Measurements from ENCODE around the gene ATXN7L1.

Gene ATXN7L1

DNA sequence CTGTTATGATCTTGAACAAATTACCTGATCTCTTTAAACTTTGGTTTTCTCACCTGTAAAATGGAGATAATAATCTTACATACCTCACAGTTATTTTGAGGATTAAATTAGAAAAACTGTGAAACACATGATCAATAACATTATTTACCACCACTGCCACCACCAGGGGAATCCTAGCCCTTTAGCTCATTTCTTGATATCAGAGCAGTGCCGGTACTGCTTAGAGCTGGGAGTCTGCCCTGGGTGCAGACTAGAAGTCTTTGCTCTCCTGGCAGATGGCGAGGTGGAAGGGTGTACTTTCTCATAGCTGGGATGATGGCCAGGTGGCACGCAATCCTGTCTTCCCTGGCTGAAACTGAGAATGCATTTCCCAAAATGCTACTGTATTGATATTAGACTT is 282.4 kb downstream of the ATXN7L1 start:
- DNase-seq = no peak
- WGBS (ENCODE audit: extremely low coverage, insufficient coverage, insufficient read length) = no CpG with 5 or more reads among the region's 3 CpGs

DNA sequence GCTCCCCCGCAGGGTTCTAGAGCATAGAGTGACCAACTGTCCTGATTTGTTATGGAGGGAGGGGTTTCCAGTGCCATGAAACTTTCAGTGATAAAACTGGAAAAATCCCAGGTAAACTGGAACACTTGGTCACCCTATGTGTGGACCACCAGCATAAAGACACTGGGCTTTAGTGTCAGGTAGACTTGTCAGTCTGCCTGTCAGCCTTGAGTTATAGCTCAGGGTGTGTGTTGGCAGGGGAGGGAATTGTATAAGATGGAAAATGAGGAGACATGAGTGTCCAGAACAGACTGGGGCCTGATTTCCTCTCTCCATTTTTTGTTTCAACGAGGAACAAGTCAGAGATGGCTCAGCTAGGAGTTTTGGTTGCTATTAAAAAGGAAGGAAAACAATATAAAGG is 284.9 kb downstream of the ATXN7L1 start:
- Histone ChIP-seq H3K4ac (ENCODE audit: low read depth, low read length) (no peak overlapping the region), H3K9me3 (ENCODE audit: insufficient read depth, low read depth, low read length) (no peaks in the 10 kb centered on the region), H3K4me3 (ENCODE audit: low read depth, low read length) (no peak overlapping the region), H2BK12ac (ENCODE audit: low read length) (no peak overlapping the region), H4K8ac (ENCODE audit: low read depth, low read length) (no peak overlapping the region), H3K18ac (ENCODE audit: low read length) (no peak overlapping the region), H3K79me1 (ENCODE audit: low read length) (no peaks in the 10 kb centered on the region), H3K27me3 (ENCODE audit: insufficient read depth, low read length) (no peaks in the 10 kb centered on the region), H3K4me2 (ENCODE audit: low read length) (no peak overlapping the region), H3K23ac (ENCODE audit: low read length) (no peak overlapping the region), H2BK120ac (ENCODE audit: insufficient read depth, low read length, poor library complexity) (no peak overlapping the region), H4K12ac (ENCODE audit: low read depth, low read length) (no peak overlapping the region), H3K4me1 (ENCODE audit: control insufficient read depth in 1 of 2, insufficient read depth in 2 of 2, low read length in 2 of 2) (peaks cover 0 to 4% of the 10 kb centered on the region in 2 experiments), H2AFZ (ENCODE audit: insufficient read depth, low read length, poor library complexity) (no peak overlapping the region), H3K27ac (ENCODE audit: low read depth, low read length) (no peak overlapping the region), H3K14ac (ENCODE audit: low read length) (no peak overlapping the region), H2AK5ac (ENCODE audit: low read length) (no peak overlapping the region), H2BK5ac (ENCODE audit: low read depth, low read length, poor library complexity) (no peak overlapping the region), H3K9ac (ENCODE audit: low read length) (no peak overlapping the region), H3K36me3 (ENCODE audit: control insufficient read depth in 1 of 2, insufficient read depth in 2 of 2, low read length in 2 of 2) (no peaks in the 10 kb centered on the region), H4K91ac (ENCODE audit: low read depth, low read length) (no peak overlapping the region), H3K79me2 (ENCODE audit: control insufficient read depth, insufficient read depth, low read length, poor library complexity) (no peaks in the 10 kb centered on the region)
- no CpG with 5 or more reads among the region's 2 CpGs for WGBS (ENCODE audit: extremely low coverage, insufficient coverage, insufficient read length)
- DNase-seq = no peak

More for the DNA sequence above, 282.4 kb downstream of the ATXN7L1 start:
- H3K23ac ChIP-seq (ENCODE audit: low read length) = no peak overlapping the region
- H3K4me2 ChIP-seq (ENCODE audit: low read length) = no peak overlapping the region
- H3K9ac ChIP-seq (ENCODE audit: low read length) = no peak overlapping the region
- H3K18ac ChIP-seq (ENCODE audit: low read length) = no peak overlapping the region
- H3K4me1 ChIP-seq (ENCODE audit: control insufficient read depth in 1 of 2, insufficient read depth in 2 of 2, low read length in 2 of 2) = no peaks in the 10 kb centered on the region
- H2AK5ac ChIP-seq (ENCODE audit: low read length) = no peak overlapping the region
- no peak overlapping the region for H4K91ac ChIP-seq (ENCODE audit: low read depth, low read length)
- no peaks in the 10 kb centered on the region for H3K79me2 ChIP-seq (ENCODE audit: control insufficient read depth, insufficient read depth, low read length, poor library complexity)
- no peak overlapping the region for H2BK120ac ChIP-seq (ENCODE audit: insufficient read depth, low read length, poor library complexity)
- no peak overlapping the region for H3K4ac ChIP-seq (ENCODE audit: low read depth, low read length)
- no peaks in the 10 kb centered on the region for H3K27me3 ChIP-seq (ENCODE audit: insufficient read depth, low read length)
- no peak overlapping the region for H2BK12ac ChIP-seq (ENCODE audit: low read length)
- H3K4me3 ChIP-seq (ENCODE audit: low read depth, low read length) = no peak overlapping the region
- no peaks in the 10 kb centered on the region for H3K36me3 ChIP-seq (ENCODE audit: control insufficient read depth in 1 of 2, insufficient read depth in 2 of 2, low read length in 2 of 2)
- H3K79me1 ChIP-seq (ENCODE audit: low read length) = no peaks in the 10 kb centered on the region
- H4K8ac ChIP-seq (ENCODE audit: low read depth, low read length) = no peak overlapping the region
- H4K12ac ChIP-seq (ENCODE audit: low read depth, low read length) = no peak overlapping the region
- H3K9me3 ChIP-seq (ENCODE audit: insufficient read depth, low read depth, low read length) = no peaks in the 10 kb centered on the region
- no peak overlapping the region for H2AFZ ChIP-seq (ENCODE audit: insufficient read depth, low read length, poor library complexity)
- no peak overlapping the region for H3K14ac ChIP-seq (ENCODE audit: low read length)
- H3K27ac ChIP-seq (ENCODE audit: low read depth, low read length) = no peak overlapping the region
- H2BK5ac ChIP-seq (ENCODE audit: low read depth, low read length, poor library complexity) = no peak overlapping the region

GRCh38 chr7:105590793-105591192 is 285.6 kb downstream of the ATXN7L1 start:
- H3K36me3 ChIP-seq (ENCODE audit: control insufficient read depth in 1 of 2, insufficient read depth in 2 of 2, low read length in 2 of 2) = no peaks in the 10 kb centered on the region
- no peak for DNase-seq
- H2AFZ ChIP-seq (ENCODE audit: insufficient read depth, low read length, poor library complexity) = no peak overlapping the region
- no peaks in the 10 kb centered on the region for H3K79me1 ChIP-seq (ENCODE audit: low read length)
- H3K79me2 ChIP-seq (ENCODE audit: control insufficient read depth, insufficient read depth, low read length, poor library complexity) = no peaks in the 10 kb centered on the region
- H2BK120ac ChIP-seq (ENCODE audit: insufficient read depth, low read length, poor library complexity) = no peak overlapping the region
- no peak overlapping the region for H3K23ac ChIP-seq (ENCODE audit: low read length)
- WGBS (ENCODE audit: extremely low coverage, insufficient coverage, insufficient read length) = no CpG with 5 or more reads among the region's 5 CpGs
- no peak overlapping the region for H2AK5ac ChIP-seq (ENCODE audit: low read length)
- H4K12ac ChIP-seq (ENCODE audit: low read depth, low read length) = no peak overlapping the region
- no peak overlapping the region for H3K4me3 ChIP-seq (ENCODE audit: low read depth, low read length)
- no peak overlapping the region for H3K27ac ChIP-seq (ENCODE audit: low read depth, low read length)
- H3K4me2 ChIP-seq (ENCODE audit: low read length) = no peak overlapping the region
- H3K27me3 ChIP-seq (ENCODE audit: insufficient read depth, low read length) = no peaks in the 10 kb centered on the region
- H3K9me3 ChIP-seq (ENCODE audit: insufficient read depth, low read depth, low read length) = no peaks in the 10 kb centered on the region
- no peak overlapping the region for H4K8ac ChIP-seq (ENCODE audit: low read depth, low read length)
- no peak overlapping the region for H2BK5ac ChIP-seq (ENCODE audit: low read depth, low read length, poor library complexity)
- no peak overlapping the region for H3K9ac ChIP-seq (ENCODE audit: low read length)
- H2BK12ac ChIP-seq (ENCODE audit: low read length) = no peak overlapping the region
- H4K91ac ChIP-seq (ENCODE audit: low read depth, low read length) = no peak overlapping the region
- H3K4ac ChIP-seq (ENCODE audit: low read depth, low read length) = no peak overlapping the region
- H3K18ac ChIP-seq (ENCODE audit: low read length) = no peak overlapping the region
- peaks cover 0 to 4% of the 10 kb centered on the region in 2 experiments for H3K4me1 ChIP-seq (ENCODE audit: control insufficient read depth in 1 of 2, insufficient read depth in 2 of 2, low read length in 2 of 2)
- H3K14ac ChIP-seq (ENCODE audit: low read length) = no peak overlapping the region

GRCh38 chr7:105589356-105590077 is 286.9 kb downstream of the ATXN7L1 start:
- no peak overlapping the region for H3K23ac ChIP-seq (ENCODE audit: low read length)
- DNase-seq = peak; percentile 35 to 61
- peaks cover 0 to 2% of the 10 kb centered on the region in 2 experiments for H3K36me3 ChIP-seq (ENCODE audit: control insufficient read depth in 1 of 2, insufficient read depth in 2 of 2, low read length in 2 of 2)
- H2AFZ ChIP-seq (ENCODE audit: insufficient read depth, low read length, poor library complexity) = no peak overlapping the region
- H3K27me3 ChIP-seq (ENCODE audit: insufficient read depth, low read length) = no peaks in the 10 kb centered on the region
- no peak overlapping the region for H4K91ac ChIP-seq (ENCODE audit: low read depth, low read length)
- no peak overlapping the region for H3K4ac ChIP-seq (ENCODE audit: low read depth, low read length)
- no peak overlapping the region for H3K4me3 ChIP-seq (ENCODE audit: low read depth, low read length)
- H3K4me2 ChIP-seq (ENCODE audit: low read length) = no peak overlapping the region
- H3K9me3 ChIP-seq (ENCODE audit: insufficient read depth, low read depth, low read length) = peaks cover 2% of the 10 kb centered on the region
- H2BK5ac ChIP-seq (ENCODE audit: low read depth, low read length, poor library complexity) = no peak overlapping the region
- H2AK5ac ChIP-seq (ENCODE audit: low read length) = no peak overlapping the region
- no peak overlapping the region for H3K14ac ChIP-seq (ENCODE audit: low read length)
- H2BK120ac ChIP-seq (ENCODE audit: insufficient read depth, low read length, poor library complexity) = no peak overlapping the region
- no peaks in the 10 kb centered on the region for H3K79me1 ChIP-seq (ENCODE audit: low read length)
- WGBS (ENCODE audit: extremely low coverage, insufficient coverage, insufficient read length) = no CpG with 5 or more reads among the region's 6 CpGs
- no peak overlapping the region for H3K18ac ChIP-seq (ENCODE audit: low read length)
- no peak overlapping the region for H4K8ac ChIP-seq (ENCODE audit: low read depth, low read length)
- no peak overlapping the region for H4K12ac ChIP-seq (ENCODE audit: low read depth, low read length)
- H3K27ac ChIP-seq (ENCODE audit: low read depth, low read length) = no peak overlapping the region
- H2BK12ac ChIP-seq (ENCODE audit: low read length) = no peak overlapping the region
- peaks cover 0 to 4% of the 10 kb centered on the region in 2 experiments for H3K4me1 ChIP-seq (ENCODE audit: control insufficient read depth in 1 of 2, insufficient read depth in 2 of 2, low read length in 2 of 2)
- no peaks in the 10 kb centered on the region for H3K79me2 ChIP-seq (ENCODE audit: control insufficient read depth, insufficient read depth, low read length, poor library complexity)
- H3K9ac ChIP-seq (ENCODE audit: low read length) = no peak overlapping the region

Data from trophoblast cell (in vitro differentiated cells and primary cell).